DMS153 (cell line): Measurements from ENCODE around the gene CPSF4L.

Source experiments
- DNase-seq: peaks from one replicate; lab custom pipeline; 2025; lab: John Stamatoyannopoulos, UW

The CPSF4L gene

GRCh38 chr17:73203135-73203787, 58.4 kb downstream of the CPSF4L start:
- DNase-seq = no peak

- DNase-seq = no peak
Measured at GRCh38 chr17:73201215-73202069, 60.2 kb downstream of the CPSF4L start.

GRCh38 chr17:73200476-73200875, 61.2 kb downstream of the CPSF4L start:
- DNase-seq = no peak

- no peak for DNase-seq
Measured at GRCh38 chr17:73199751-73200317, 61.8 kb downstream of the CPSF4L start.

- DNase-seq = no peak
Measured at GRCh38 chr17:73198930-73199260, 62.8 kb downstream of the CPSF4L start.
